GM19468 (cell line): ENCODE data around the gene TKTL1.
"Not testable (repeated sequence)": the region's sequence is repeated elsewhere in the genome, so short reads cannot be mapped to it uniquely, and the experiment has no call there.

Experiments used
- ATAC-seq: cut with Tn5 transposase; IDR thresholded peaks from one replicate; pipeline ENCODE4 v1.9.1; 2021; ENCODE audit warnings: mild to moderate bottlenecking, moderate library complexity, moderate number of reproducible peaks; ENCODE audit not compliant: unreplicated experiment; ENCODE audit errors: extremely low read depth

The TKTL1 gene, protein sequence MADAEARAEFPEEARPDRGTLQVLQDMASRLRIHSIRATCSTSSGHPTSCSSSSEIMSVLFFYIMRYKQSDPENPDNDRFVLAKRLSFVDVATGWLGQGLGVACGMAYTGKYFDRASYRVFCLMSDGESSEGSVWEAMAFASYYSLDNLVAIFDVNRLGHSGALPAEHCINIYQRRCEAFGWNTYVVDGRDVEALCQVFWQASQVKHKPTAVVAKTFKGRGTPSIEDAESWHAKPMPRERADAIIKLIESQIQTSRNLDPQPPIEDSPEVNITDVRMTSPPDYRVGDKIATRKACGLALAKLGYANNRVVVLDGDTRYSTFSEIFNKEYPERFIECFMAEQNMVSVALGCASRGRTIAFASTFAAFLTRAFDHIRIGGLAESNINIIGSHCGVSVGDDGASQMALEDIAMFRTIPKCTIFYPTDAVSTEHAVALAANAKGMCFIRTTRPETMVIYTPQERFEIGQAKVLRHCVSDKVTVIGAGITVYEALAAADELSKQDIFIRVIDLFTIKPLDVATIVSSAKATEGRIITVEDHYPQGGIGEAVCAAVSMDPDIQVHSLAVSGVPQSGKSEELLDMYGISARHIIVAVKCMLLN

DNA sequence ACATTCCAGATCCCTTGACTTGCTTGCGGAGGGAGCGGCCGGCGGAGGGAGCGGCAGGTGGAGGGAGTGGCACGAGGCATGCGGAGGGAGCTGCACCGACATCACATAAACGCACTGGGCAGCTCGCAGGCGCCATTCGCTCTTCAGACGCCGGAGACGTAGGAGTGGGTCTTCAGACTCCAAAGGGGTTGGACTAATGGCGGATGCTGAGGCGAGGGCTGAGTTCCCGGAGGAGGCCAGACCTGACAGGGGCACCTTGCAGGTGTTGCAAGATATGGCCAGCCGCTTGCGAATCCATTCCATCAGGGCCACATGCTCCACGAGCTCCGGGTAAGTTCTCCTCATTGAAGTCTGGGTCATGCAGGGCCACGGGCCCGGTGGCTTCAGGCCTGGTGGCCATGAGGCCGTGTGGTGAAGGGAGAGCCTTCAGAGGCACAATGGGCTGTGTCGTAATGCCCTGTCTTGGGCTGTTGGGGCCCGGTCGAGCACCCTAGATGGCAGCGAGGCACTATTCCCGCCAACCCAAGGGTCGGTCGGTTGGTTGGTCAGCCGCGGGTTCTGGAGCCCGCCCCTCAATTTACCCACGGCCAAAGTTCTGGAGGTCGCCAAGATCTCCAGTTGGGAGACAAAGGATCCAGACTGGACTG is at the start of gene TKTL1:
TKTL1 (plus strand) TSS at position 132 of the 647 bp plus-strand sequence; CDS start at position 197, 65 bp downstream.
- no peak for ATAC-seq

DNA sequence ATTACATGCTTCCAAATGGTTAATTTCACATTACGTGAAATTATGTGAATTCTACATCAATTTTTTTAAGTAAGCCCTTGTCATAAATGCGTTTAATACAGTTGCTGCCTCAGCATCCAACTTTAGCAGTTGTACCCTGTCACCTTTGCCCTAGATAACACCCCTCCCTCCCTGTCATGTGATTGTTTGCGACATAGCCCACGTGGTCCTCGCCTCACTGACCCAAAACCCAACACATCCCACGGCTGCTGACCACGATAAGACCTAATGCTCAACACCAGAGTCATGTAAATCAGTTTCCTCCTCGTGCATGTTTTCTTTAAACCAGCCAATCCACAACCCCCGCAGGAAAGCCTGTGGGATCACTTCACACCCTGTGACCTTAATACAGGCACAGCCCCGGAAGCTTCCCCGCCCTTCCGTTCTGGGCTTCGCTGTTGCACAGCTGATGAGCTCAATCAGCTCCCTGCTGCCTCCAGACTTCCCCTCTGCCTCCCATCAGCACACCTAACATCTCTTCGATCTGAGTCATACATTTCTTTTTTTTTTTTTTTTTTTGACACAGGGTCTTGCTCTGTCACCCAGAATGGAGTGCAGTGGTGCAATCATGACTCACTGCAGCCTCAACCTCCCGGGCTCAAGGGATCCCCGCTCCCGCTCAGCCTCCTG is 48.1 kb upstream of the TKTL1 start:
- ATAC-seq, result not testable (repeated sequence)

DNA sequence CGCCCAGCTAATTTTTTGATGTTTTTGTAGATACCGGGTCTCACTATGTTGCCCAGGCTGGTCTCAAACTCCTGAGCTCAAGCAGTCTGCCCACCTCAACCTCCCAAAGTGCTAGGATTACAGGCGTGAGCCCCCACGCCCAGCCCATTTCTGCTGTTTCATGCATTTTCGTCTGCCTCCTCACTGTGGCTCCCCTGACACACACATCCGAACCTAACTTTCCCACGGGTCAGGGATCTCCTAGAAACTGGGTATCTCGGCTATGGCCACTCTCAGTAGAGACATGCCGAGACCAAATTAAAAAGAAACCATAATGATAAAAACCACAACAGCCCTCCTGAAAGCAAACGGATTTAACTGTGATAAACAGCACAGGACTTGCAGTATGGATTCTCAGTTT is 47.5 kb upstream of the TKTL1 start:
- not testable (repeated sequence) for ATAC-seq

DNA sequence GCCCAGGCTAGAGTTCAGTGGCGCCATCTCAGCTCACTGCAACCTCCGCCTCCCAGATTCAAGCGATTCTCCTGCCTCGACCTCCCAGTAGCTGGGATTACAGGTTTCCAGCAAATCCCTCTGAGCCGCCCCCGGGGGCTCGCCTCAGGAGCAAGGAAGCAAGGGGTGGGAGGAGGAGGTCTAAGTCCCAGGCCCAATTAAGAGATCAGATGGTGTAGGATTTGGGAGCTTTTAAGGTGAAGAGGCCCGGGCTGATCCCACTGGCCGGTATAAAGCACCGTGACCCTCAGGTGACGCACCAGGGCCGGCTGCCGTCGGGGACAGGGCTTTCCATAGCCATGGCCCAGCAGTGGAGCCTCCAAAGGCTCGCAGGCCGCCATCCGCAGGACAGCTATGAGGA is 38.3 kb upstream of the TKTL1 start, which contains the start of gene OPN1MW3:
OPN1MW3 (plus strand) TSS at position 301 of the 400 bp plus-strand sequence; CDS start at position 339, 38 bp downstream.
- ATAC-seq, result not testable (repeated sequence)

DNA sequence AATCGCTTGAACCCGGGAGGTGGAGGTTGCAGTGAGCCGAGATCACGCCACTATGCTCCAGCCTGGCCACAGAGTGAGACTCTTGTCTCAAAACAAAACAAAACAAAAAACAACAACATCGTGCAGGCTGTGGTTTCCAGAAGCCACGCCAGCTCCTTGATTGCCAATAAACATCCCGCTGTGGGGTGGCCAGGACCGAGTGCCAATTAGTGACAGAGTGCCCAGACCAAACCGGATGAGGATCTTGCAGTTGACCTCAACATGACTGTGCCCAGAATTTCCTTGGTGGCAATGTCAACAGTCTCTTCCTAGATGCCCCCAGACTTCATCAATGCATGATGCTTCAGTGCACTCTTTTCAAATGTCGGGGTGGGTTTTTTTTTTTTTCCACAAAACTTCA is 36.9 kb upstream of the TKTL1 start:
- not testable (repeated sequence) for ATAC-seq

DNA sequence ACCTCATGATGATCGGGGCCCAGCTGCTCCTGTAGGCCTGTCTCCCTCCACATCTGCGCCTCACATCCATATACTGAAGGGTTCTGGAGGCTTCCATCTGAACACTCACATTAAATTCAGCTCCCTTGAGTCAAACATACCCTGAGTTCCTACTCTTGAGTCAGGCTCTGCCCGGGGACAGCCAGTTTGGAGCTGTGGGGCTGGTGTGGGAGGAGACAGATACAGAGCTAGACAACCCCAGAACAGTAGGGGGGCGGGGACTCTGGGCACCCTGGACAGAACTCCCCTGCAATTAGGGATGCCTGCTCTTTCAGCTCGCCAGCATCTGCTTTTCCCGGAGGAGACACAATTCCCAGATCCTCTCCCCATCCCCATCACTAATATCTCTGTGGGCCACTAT is 32.5 kb upstream of the TKTL1 start:
- not testable (repeated sequence) for ATAC-seq

DNA sequence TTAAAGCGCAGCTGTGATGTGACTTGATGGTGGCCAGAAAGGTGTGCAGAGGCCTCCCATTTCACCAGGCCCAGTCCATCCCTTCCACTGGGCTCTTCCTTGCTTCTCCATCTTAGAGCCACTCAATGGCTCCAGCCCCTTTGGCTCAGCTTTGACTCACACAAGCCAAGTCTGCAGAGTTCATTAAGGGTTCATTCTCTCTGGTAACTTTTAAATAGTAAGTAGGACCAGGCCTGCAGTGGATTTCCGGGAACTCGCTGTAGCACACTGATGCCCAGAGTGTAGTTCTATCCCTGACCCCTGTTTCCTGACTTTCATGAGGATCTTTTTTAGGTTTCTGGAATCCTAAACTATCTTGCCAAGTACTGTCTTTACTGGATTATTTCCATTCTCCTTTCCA is 26.4 kb upstream of the TKTL1 start:
- ATAC-seq, result not testable (repeated sequence)

DNA sequence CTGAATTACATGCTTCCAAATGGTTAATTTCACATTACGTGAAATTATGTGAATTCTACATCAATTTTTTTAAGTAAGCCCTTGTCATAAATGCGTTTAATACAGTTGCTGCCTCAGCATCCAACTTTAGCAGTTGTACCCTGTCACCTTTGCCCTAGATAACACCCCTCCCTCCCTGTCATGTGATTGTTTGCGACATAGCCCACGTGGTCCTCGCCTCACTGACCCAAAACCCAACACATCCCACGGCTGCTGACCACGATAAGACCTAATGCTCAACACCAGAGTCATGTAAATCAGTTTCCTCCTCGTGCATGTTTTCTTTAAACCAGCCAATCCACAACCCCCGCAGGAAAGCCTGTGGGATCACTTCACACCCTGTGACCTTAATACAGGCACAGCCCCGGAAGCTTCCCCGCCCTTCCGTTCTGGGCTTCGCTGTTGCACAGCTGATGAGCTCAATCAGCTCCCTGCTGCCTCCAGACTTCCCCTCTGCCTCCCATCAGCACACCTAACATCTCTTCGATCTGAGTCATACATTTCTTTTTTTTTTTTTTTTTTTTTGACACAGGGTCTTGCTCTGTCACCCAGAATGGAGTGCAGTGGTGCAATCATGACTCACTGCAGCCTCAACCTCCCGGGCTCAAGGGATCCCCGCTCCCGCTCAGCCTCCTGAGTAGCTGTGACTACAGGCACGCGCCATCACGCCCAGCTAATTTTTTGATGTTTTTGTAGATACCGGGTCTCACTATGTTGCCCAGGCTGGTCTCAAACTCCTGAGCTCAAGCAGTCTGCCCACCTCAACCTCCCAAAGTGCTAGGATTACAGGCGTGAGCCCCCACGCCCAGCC is 10.9 kb upstream of the TKTL1 start:
- ATAC-seq, result not testable (repeated sequence)

DNA sequence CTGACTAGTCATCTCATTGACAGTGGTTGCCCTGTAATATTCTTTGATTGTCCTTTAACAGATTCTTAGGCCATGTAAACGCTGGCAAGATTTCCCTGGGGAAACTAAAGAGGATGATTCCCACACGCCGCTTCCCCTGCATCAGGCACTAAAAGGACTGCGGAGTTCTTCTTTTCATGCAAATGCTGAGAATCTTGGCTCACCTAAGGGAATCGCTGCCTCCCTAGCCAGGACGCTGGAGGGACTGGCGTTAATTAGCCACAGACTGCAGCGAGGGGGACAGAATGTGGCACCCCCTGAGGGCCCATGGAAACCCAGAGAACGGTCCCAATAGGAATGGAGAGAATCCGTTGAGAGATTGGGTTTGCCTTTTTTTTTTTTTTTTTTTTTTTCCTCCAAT is 9.2 kb upstream of the TKTL1 start:
- not testable (repeated sequence) for ATAC-seq

DNA sequence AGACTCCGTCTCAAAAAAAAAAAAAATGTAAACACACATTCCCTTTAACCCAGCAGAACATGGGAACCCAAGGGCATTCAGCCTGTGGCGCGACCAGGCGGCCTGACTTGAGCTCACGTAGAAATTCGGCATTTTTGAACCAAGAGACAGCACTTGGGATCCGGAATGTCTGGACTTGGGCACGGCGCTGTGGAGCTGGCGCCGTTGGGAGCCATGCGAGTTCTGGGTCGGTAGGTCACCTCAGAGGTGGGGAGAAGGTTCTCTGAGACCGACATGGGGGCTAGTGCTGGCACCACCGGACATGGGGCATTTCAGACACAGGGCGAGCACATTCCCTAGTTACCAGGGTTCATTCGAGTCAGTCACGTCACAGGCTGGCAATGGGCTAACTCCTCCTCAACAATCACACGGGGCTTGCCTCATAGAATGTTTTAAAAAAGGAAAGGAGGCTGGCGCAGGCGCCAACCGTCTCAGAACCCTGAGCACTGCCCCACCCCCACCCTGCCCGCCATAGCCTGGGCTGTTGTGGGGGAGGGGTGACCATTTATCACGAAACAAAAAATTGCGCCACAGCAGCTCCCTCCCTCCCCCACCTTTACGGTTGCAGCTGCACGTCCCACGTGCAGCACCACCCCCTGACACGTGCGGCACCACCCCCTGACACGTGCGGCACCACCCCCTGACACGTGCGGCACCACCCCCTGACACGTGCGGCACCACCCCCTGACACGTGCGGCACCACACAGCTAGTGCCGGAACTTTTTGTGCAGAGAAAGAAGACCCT is 612 bp upstream of the TKTL1 start, which contains the start of gene TEX28:
TEX28 (minus strand) TSS at position 334 of the 784 bp plus-strand sequence. CDS start 3,007 bp downstream, outside the sequence.
- no peak for ATAC-seq

DNA sequence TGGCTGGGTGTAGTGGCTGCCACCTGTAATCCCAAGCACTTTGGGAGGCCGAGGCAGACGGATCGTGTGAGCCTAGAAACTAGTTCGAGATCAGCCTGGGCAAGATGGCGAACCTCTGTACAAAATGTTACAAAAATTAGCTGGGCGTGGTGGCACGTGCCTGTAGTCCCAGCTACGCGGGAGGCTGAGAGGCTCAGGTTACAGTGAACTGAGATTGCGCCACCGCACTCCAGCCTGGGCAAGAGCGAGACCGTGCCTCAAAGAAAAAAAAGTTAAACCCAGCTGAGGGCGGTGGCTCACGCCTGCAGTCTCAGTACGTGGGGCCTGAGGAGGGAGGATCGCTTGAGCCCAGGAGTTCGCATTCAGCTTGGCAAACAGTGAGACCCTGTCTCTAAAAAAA is 1.1 kb downstream of the TKTL1 start:
- no peak for ATAC-seq

DNA sequence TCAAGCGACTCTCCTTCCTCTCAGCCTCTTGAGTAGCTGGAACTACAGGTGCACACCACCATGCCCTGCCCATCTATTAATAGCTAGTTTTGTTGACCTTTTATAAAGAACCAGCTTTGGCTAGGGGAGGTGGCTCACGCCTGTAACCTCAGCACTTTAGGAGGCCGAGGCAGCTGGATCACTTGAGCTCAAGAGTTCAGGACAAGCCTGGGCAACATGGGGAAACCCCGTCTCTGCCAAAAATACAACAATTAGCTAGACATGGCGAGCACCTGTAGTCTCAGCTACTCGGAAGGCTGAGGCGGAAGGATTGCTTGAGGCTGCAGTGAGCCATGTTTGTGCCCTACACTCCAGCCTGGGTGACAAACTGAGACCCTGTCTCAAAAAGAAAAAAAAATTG is 2.7 kb downstream of the TKTL1 start:
- no peak for ATAC-seq

DNA sequence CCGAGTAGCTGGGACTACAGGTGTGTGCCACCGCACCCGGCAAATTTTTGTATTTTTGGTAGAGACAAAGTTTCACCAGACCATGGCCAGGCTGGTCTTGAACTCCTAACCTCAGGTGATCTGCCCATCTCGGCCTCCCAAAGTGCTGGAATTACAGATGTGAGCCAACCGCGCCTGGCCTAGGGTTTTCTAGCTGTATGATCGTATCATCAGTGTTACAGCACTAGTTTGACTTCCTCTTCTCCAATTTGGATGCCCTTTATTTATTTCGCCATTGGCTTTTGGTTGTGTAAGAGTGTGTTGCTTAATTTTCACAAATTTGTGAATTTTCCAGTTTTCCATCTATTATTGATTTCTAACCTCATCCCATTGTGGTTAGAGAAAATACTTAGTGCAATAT is 5.2 kb downstream of the TKTL1 start:
- ATAC-seq, result no peak

DNA sequence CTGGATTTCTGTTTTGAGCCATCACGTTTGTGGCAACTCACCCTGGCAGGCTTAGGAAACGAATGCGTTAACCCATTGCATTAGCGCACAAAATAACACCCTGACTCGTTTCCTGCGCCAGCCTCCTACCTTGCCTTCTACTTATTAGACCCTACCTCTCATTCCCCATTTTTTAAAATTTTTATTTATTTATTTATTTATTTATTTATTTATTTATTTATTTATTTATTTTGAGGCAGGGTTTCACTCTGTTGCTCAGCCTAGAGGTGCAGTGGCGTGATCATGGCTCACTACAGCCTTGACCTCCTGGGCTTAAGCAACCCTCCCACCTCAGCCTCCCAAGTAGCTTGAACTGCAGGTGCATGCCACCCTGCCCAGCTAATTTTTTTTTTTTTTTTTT is 7.4 kb downstream of the TKTL1 start:
- not testable (repeated sequence) for ATAC-seq

DNA sequence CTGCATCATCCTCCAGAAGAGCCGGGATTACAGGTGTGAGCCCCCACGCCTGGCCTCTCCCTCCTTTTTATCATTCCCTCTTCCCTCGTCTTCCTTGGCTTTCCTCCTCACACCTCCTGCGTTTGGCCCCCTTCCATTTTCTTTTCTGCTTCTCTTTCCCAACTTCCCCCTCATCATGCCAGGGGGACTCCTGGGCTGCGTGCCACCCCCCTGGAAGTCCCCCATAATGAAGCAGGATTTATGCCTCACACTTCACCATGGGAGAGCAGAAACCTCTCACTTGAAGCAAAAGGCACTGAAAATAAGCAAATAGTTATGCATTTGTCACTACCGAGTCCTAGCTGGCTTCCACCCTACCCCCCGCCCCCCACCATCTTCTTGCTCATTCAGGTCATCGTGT is 7.9 kb downstream of the TKTL1 start:
- no peak for ATAC-seq

DNA sequence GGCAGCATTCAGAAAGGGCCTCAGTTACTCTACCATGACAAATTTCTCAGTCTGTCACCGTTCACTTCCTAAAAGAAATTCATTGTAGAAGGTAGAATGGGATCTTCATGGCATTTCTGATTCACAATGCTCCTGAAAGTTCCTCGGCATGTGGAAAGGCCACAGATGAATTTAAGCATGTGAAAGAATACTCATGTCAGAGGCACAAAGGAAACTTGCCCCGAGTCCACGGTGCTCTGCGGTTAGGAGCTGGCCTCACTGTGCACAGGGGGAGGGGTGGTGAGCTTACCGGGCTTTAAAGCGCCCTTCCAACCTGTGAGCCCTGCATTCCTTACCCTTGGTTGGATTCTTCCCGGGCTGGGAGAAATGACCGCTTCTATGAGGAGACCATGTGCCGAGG is 9.3 kb downstream of the TKTL1 start:
- ATAC-seq, result no peak

DNA sequence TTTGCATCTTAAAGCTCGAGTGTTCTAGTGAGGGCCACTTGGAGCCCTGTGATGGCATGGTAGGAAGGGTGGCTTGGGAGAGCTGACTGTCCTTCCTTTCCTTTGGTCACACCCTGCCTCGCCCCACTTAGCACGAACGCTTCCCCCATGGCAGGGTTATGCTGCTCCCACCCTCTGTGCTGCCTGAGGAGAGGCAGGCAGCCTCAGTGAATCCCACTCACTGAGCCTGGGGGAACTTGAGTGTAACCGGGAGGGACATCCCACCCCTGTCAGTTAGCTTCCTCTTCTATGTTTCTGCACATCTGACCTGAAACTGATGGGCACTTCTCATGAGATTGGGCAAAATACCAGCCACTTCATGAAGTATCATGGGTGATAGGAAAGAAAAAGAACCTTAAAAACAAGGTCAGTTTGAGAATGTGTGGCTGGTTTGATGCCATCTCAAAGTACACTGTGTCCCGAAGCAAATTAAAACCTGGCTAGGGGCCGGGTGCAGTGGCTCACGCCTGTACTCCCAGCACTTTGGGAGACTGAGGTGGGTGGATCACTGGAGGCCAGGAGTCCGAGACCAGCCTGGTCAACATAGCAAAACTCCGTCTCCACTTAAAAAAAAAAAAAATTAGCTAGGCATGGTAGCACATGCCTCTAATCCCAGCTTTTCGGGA is 10.1 kb downstream of the TKTL1 start:
- no peak for ATAC-seq

DNA sequence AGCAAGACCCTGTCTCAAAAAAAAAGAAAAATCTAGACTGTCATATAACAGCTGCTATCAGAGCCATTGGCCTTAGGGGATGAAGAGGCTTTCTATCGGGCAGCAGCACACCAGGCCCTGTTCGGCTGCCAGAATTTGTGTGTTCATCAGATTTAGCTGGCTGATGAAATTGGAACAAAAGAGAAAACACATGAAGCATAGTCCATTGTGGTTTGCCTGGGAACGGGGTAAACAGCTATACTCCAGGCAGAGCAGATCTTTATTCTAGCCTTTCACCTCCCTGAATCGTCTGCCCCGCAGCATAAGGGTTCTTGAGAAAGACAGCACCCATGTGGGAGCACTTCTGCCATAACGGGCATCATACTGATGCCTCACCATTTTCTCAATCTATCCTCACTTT is 11.6 kb downstream of the TKTL1 start:
- ATAC-seq, result no peak
